Activated CD4-positive, alpha-beta T cell treated with anti-CD3 and anti-CD28 coated beads, Interleukin-2, amount 50 U/mL, for 16 hours (primary cell): ENCODE measurements around the gene PKHD1.
"Not testable (repeated sequence)": the region's sequence is repeated elsewhere in the genome, so short reads cannot be mapped to it uniquely, and the experiment has no call there.

Source experiments
- DNase-seq: peaks from one replicate; pipeline ENCODE4 v3.0.0-alpha.2; 2020

The PKHD1 gene

DNA sequence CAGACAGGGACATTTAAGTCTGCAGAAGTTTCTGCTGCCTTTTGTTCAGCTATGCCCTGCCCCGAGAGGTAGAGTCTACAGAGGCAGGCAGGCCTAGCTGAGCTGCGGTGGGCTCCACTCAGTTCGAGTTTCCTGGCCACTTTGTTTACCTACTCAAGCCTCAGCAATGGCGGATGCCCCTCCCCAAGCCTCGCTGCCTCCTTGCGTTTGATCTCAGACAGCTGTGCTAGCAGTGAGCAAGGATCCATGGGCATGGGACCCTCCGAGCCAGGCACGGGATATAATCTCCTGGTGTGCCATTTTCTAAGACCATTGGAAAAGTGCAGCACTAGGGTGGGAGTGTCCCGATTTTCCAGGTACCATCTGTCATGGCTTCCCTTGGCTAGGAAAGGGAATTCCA lies 164.9 kb downstream of the PKHD1 start:
- not testable (repeated sequence) for DNase-seq

DNA sequence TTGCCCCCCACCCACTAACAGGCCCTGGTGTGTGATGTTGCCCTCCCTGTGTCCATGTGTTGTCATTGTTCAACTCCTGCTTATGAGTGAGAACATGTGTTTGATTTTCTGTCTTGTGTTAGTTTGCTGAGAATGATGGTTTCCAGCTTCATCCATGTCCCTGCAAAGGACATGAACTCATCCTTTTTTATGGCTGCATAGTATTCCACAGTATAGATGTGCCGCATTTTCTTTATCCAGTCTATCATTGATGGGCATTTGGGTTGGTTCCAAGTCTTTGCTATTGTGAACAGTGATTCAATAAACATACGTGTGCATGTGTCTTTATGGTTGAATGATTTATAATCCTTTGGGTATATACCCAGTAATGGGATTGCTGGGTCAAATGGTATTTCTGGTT lies 169.1 kb downstream of the PKHD1 start:
- not testable (repeated sequence) for DNase-seq

DNA sequence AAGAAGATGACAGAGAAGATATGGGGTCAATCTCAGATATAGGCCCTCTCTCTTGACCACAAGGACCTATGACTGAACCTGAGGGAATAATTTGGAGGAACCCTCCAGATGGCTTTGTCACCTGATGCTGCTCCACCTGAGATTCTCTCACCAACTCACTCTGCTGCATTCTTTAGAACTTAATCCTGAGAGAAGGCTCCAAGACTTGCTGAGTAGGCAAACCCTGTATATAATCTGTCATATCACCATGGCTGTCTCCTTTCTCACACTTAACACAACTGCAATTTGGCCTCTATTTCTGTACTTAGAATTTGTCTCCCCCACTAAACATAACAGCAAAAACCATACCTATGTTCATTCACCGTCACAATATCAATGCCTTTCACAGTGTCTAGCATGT lies 172.3 kb downstream of the PKHD1 start:
- no peak for DNase-seq

DNA sequence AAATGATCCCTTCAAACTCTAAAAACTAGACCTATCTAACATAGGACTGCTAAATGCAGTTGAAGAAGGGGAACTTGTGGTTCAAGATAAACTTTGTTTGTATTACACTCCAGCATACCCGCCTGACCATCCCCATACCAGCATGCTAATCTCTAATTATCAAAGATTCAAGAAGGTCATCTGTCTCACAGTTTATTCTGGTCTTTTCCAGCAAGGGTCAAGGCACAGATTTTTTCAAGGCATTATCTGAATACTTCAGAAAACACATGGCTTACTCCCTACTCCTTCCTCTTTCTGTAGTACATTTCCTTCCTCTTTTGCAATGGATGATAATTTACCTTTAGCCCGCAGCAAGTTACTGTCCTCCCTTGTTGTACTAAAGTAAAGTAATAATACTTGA lies 174.1 kb downstream of the PKHD1 start:
- DNase-seq = no peak

DNA sequence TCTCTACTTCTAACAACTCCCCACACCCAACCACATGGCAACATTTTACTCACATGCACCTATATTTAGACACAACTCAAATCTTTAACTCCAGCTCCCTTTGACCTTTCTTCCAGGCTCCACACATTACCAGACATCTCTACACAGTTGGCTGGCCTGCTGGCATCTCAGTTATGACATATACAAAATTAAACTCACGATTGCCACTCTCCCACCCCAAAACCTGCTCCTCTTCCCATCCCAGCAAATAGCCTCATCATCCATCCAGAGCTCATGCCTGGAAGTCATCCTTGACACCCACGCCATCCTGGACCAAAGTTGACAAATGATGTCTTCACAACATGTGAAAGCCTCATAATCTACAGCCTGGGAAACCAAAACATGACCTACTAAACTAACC lies 176.6 kb downstream of the PKHD1 start:
- DNase-seq = no peak

DNA sequence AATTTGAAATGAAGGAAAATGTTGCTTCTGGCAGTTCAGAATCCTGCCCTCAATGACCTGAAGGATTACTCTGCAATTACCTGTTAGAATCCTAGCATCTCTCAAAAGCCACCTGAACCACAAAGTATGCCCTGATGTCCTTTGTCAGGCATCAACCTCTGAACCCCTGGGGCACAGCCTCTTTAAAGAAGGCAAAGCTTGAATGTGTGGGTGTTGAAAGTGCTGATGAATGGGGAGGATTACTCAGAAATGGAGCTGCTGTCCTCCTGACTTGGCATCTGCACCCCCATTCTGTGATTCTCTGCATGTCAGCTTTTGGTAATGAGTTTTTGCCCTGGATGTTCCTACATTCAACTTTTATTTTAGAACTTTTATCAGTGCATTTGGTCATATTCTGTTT lies 179.2 kb downstream of the PKHD1 start:
- DNase-seq = no peak

DNA sequence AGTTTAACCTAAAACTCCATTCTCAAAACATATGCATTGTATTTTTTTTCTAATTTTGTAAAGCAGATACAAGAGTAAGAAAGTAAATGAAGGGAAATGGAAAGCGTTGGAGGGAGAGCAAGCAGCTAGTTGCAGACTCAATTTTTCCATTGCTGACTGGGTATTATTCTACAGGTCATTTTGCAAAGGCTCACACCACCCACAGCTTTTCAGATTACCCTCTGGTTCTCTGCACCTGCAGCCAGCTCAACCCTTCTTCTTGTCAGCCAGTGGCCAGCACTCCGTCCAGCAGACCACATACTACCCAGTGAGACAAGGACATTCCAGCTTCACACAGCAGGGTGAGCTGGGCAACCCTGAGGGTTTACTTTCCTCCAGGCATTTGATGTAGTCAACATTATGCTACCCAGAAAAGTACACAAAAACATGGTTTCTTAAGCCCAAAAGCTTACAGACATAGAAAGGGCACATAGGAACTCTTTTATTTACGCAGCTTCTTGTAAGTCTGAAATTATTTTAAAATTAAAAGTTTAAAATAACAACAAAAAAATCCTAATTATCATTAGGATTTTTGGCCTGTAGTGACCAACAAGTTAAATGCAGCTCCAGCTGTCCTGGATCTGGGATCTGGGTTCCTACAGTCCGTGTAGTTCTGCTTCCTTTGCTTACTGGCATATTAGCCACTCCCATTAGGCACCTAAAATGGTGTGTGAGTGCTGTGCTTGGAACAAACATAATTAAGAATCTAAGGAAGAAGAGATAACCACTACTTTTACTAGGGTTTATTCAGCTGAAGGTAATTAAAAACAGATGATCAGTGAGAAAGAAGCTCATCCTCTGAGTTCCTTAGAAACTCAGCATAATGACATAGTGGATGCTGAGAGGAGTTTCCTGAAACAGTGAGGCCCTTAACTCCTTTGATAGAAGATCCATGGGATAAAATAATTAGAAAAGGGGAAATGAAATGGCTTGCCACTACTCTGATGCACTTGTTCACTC lies 185.3 kb downstream of the PKHD1 start:
- DNase-seq = no peak

DNA sequence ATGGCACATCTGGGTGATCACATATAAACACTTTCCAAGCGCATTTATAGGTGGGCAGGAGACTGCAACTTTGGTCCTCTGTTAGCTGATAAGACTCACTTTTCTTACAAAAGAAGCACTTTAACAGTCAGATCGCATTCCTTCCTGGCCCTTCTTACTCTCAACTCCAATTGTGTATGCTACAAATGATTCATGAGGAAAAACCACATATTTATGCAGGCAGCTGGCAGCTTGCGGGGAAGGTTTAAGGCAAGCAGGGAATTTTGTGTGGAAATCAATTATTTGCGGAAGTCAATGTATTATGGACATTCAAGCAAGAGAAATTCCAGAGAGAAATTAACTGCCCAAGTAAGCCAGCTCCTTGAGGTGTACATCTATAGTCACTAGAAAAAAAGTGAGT lies 194.0 kb downstream of the PKHD1 start:
- DNase-seq = no peak

DNA sequence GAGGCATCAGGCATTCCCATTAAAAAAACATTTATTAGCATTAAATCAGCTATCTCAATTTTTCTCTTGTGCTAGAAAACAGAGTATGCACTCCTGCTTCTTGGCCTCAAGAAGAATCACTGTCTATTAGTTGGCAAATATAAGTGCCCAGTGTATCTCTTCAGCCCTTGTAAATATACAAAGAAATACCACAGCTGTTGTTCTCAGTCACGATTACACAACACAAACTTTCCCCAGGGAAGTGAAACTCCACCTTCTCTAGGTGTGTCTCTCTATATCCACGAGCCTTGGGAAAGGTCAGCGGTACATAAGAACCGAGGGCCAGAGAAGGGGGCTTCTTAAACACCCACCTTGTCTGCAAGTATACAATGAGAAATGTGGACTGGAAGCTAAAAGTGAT lies 194.7 kb downstream of the PKHD1 start:
- no peak for DNase-seq

DNA sequence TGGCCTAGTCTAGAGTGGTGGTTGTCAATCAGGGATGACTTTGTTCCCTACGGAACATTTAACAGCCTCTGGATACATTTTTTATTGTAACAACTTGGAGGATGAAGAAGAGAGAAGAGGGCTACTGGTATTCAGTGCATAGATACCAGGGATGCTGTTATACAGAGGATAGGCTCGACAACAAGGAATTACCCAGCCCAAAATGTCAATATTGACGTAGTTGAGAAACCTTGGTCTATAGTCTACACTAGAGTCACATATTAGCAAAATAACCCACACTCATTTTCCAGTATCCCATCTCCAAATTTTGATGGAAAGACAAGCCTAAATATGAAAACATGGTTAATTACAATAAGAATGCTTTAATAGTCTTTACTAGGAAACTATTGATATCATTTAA lies 195.1 kb downstream of the PKHD1 start:
- no peak for DNase-seq

DNA sequence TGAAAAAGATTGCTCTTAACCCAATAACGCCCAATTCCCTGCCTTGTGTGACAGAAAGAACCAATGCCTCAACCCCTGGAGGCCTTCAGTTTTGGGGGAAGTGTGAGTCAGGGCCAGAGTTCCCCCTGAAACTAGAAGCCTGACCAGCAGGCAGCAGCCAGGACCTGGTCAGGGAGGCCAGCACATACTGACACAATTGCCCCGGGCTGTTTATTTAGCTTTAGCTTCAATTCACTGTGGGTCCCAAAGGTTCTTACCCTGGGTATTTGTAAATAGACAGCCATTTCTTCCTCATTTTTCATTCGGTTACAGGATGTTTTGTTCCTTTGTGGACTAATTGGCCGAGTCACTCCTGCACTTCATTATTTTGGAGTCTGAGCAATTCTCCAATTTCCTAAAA lies 195.6 kb downstream of the PKHD1 start:
- DNase-seq = no peak

DNA sequence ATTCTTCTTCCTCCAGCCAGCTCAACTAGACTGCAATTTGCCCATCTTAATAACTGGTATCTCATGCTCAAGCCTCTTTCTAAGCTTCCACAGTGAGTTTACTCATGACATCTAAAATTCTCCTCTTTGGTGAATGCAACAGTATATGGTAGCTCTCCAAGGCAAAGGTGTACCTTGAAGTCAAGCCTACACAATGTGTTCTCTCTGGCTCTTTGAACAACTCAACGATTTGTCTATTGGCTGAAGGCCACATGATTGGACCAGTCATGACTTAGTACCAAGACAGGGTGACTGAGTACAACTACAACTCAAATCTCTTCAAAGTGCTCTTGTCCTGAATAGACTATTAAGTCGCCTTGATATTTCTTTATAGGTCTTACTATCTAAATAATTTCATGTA lies 199.6 kb downstream of the PKHD1 start:
- no peak for DNase-seq

DNA sequence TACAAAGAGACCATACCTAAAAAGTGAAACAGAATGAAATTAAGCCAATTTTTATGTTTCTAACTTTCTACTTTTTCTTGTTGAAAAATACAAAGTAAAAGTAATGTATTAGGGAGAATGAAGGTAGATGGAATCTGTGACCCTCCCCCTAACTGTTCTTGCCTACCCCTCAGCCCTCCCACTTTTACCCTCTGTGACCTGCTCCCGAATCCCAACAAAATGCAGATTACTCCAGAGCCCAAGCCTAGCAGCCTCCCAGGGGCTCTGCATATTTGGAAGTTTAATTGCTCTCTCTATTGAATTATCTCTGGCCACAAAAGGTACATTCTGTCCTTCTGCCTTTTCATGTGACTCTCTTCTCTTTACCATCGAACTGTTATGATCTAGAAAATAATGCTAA lies 201.5 kb downstream of the PKHD1 start:
- no peak for DNase-seq

DNA sequence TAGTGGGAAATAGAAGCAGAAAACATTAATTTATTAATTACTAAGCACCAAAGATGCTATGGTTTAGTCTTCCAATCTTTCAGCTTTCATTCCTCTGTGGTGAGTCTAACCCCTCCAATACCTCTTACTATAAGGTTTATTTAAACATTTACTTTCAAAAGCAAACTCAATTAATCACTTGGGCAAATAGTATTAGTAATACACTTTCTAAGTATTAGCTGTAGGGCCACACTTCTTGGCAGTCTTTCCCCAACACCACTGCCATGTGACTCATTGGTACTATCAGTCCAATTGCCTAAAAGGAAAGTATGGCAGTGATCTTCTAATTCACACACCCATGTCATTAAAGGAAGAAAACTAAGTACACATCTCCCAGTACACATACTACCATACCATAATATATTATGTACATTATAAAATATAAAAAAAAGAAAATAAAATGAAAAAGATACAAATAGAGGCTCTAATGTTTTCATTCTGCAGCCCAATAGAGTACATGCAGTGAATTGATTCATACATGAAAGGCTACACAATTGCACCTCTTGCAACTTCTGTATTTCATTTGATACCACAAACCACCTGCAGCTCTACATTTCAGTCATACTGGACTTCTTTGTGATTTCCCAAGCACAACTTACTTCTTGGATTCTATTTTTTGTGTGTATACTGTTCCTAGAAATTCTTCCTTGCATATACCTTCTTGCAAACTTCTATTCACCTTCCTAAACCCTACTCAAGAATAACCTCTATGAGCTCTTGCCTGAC lies 218.6 kb downstream of the PKHD1 start:
- DNase-seq = no peak

DNA sequence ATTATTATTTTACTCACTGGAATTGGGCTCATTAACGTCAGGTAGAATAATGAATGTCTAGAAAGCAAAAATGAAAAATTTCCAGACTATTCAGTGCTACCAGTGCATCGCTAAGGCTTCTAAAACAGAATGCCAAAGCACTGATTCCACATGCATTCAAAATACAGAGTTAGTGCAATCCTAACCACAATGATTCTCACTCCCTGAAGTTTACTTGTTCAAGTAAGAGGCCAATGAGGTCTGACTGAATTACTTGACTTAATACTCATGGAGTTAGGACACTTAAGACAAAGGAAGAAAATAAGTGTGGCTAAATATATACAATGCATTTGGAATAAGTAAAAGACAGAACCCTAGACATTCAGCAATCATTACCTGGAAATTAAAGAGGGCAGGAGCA lies 220.5 kb downstream of the PKHD1 start:
- no peak for DNase-seq

DNA sequence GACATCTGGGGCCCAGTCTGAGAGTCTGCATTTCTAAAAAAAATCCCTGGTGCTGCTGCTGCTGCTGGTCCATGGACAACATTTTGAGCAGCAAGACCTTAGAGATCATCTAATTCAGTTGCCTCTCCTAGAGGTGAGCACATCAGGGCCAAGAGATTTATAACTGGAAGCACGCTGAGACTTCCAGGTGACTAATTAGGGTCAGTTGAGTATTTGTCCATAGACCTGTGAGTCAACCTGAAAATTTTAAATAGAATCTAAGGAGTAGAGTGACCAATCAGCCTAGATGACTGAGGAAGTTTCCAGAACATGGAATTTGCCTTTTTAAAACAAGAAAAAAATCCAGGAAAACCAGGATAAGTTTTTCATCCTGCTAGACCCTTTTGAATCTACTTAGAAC lies 221.4 kb downstream of the PKHD1 start:
- DNase-seq = no peak

DNA sequence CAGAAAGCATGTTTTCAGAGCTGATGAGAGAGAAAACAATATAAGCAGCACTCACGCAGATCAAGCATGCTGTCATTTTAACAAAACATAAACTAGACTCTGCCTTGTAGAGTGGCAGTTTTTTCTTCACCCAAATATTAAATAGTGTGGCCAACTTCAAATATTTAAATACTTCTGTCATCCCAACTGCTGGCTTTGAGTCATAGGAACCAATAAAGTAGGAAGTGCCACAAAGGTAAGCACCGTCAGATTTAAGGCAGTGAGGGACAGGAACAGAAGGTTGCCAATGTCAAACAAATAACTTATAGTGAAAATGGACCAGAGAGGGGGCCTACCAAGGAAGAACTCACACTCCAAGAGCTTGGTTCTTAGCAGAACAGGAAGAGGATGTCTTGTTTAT lies 222.2 kb downstream of the PKHD1 start:
- no peak for DNase-seq

DNA sequence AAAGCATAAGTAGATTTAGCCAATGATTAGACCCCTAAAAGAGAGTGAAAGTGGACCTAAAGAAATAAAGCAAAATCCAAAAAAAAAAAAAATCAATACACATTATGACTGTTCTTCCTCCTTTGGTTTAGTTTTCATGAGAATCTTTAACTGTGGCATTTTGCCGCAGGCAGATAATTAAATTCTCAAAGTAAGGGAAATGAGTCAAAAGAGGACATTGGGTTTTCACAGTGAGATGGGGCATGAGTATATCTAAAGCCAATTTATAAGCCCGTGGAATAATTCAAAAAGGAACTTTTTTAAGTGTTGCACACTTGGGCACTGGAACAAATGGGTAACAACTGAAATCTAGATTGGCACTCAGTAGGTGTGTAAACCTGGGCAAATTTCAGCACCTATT lies 230.3 kb downstream of the PKHD1 start:
- no peak for DNase-seq

DNA sequence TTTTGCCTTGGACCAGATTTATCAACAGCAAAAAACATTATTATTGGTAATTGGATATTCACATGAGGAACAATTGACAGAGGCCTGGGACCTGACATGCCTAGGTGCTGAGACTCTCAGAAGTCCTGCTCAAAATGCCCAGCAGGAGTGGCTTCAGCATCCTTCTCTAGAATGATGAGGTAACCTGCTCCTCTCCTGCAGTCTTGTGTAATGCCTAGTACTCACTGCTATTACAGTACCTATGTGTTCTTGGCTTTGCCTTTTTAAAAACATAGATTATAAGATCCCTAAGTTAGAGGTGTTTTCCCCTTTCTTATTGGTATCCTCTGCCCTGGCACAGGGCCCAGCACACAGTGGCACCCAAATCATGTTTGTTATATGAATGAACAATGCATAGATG lies 230.9 kb downstream of the PKHD1 start:
- DNase-seq = no peak

DNA sequence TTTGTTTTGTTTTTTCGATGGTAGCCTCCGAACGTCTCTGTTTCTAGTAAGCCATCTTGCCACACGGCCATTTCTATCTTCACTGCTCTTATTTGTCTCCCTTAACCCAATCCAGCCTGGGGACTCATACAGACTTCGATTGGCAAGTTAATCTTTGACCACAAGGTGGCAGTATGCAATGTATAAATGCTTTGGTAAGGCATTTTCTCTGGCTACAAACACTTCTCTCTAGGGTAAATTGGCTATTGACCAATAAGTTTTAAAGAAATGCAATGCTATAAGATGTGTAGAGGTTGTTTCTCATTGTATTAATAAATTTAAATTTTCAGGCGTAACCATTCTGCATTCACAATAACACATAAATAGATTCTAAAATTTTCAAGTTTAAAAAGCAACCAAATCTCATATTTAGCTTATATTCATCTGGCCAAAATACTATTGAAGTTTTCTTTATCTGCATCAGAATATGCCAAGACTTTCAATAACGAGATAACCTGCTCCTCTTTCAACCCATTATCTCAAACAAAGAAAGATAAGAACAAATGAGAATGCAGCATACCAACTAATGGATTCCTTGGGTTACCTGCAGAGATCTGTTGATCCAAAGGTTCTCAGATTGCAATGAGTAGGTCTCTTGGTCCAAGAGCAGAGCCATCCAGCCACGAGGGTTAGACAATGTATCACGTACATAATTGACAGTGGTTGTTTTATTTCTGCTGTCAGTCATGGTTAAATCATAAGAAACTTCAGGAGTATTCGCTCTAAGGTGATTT lies 231.9 kb downstream of the PKHD1 start:
- DNase-seq = peak; percentile 53

DNA sequence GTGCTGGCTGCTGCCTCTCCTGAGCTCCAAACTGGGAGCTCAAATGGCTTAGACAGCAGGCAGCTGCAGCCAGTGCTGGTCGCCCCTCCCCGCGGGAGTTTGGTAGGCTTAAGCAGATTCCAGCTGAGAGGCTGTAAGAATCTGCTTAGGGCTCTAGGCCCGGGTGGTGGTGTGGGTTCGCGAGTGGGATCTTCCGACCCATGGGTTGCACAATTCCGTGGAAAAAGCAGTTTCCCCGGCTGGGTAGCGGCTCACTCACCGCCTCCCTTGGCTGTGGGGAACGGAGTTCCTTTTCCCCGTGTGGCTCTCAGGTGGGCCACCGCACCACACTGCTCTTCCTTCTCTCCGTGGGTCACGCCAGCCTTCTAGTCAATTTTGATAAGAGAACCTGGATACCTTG lies 232.5 kb downstream of the PKHD1 start:
- no peak for DNase-seq

DNA sequence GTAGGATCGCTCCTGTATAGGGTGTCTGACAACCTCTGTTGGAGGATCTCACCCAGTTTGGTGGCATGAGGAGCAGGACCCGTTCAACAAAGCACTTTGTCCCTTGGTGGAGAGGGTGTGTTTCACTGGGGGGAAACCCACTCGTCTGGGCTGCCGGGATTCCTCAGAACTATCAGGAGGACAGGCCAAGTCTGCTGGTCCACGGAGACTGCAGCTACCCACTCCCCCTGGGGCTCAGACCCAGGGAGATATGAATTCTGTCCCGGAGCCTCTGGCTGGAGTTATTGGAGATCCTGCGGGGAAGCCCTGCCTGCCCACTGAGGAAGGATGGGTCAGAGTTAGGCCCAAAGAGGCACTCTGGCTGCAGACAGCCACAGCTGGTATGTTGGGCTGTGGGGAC lies 233.1 kb downstream of the PKHD1 start:
- no peak for DNase-seq

DNA sequence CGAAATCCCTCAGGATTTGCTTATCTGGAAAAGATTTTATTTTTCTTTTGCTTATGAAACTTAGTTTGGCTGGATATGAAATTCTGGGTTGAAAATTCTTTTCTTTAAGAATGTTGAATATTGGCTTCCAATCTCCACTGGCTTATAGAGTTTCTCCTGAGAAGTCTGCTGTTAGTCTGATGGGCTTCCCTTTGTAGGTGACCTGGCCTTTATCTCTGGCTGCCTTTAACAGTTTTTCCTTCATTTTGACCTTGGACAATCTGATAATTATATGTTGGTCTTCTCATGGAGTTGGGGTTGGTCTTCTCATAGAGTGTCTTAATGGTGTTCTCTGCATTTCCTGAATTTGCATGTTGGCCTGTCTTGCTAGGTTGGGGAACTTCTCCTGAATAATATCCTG lies 234.3 kb downstream of the PKHD1 start:
- not testable (repeated sequence) for DNase-seq
